Astrocyte (in vitro differentiated cells and primary cell): Measurements from ENCODE around the gene ITPK1. TPM values are rescaled to one million over a fixed set of nuclear protein-coding genes. Genes with fewer than 3 reads are reported as not detected.

Experiments
- DNase-seq: peaks from one replicate; pipeline ENCODE4 v3.0.0-alpha.2; 2010; ENCODE audit warnings: low read depth
- FAIRE-seq: peaks from 2 replicates; lab custom pipeline; 2011; peaks lifted over from hg19 to GRCh38; lab: Jason Lieb, UNC
- H2AFZ ChIP-seq: 2 replicates; pipeline ENCODE4 v1.6.0; 2012; ENCODE audit warnings: low read depth, low read length, inconsistent platforms
- H3K27ac ChIP-seq: 2 replicates; pipeline ENCODE4 v1.5.1; 2011; ENCODE audit warnings: low read depth, low read length, inconsistent platforms
- H3K27me3 ChIP-seq: 2 replicates; pipeline ENCODE4 v1.6.0; 2011; ENCODE audit warnings: low read length, inconsistent platforms; ENCODE audit not compliant: insufficient read depth
- H3K36me3 ChIP-seq: 2 replicates; pipeline ENCODE4 v1.5.1; 2011; ENCODE audit warnings: low read length, inconsistent platforms; ENCODE audit not compliant: insufficient read depth
- H3K4me1 ChIP-seq: 2 replicates; pipeline ENCODE4 v1.5.1; 2011; ENCODE audit warnings: low read length, inconsistent platforms; ENCODE audit not compliant: insufficient read depth
- H3K4me2 ChIP-seq: 2 replicates; pipeline ENCODE4 v1.6.0; 2012; ENCODE audit warnings: low read length, inconsistent platforms
- H3K4me3 ChIP-seq: 2 replicates; pipeline ENCODE4 v1.5.1; 2011; ENCODE audit warnings: low read depth, mild to moderate bottlenecking, low read length, inconsistent platforms; ENCODE audit not compliant: insufficient read depth
- H3K79me2 ChIP-seq: 2 replicates; pipeline ENCODE4 v1.6.0; 2012; ENCODE audit warnings: mild to moderate bottlenecking, low read length, inconsistent platforms; ENCODE audit not compliant: insufficient read depth
- H3K9ac ChIP-seq: 2 replicates; pipeline ENCODE4 v1.6.0; 2012; ENCODE audit warnings: mild to moderate bottlenecking, low read length, inconsistent platforms
- H3K9me3 ChIP-seq: 2 replicates; pipeline ENCODE4 v1.5.1; 2012; ENCODE audit warnings: low read depth, mild to moderate bottlenecking, low read length, inconsistent platforms; ENCODE audit not compliant: insufficient read depth
- H4K20me1 ChIP-seq: 2 replicates; pipeline ENCODE4 v1.6.0; 2012; ENCODE audit warnings: low read length, inconsistent platforms; ENCODE audit not compliant: insufficient read depth
- H3K27ac Mint-ChIP-seq: one replicate; pipeline ENCODE4 v1.8.0; 2021; ENCODE audit warnings: mild to moderate bottlenecking, mixed read lengths; ENCODE audit not compliant: unreplicated experiment
- H3K27me3 Mint-ChIP-seq: one replicate; pipeline ENCODE4 v1.8.0; 2021; ENCODE audit warnings: low read depth, mixed read lengths; ENCODE audit not compliant: unreplicated experiment
- H3K36me3 Mint-ChIP-seq: one replicate; pipeline ENCODE4 v1.8.0; 2021; ENCODE audit warnings: low read depth, mixed read lengths; ENCODE audit not compliant: unreplicated experiment
- H3K4me1 Mint-ChIP-seq: one replicate; pipeline ENCODE4 v1.8.0; 2021; ENCODE audit warnings: low read depth, mixed read lengths; ENCODE audit not compliant: unreplicated experiment
- H3K4me3 Mint-ChIP-seq: one replicate; pipeline ENCODE4 v1.8.0; 2021; ENCODE audit warnings: mild to moderate bottlenecking, moderate library complexity, mixed read lengths; ENCODE audit not compliant: unreplicated experiment
- H3K9me3 Mint-ChIP-seq: one replicate; pipeline ENCODE4 v1.8.0; 2021; ENCODE audit warnings: mild to moderate bottlenecking, mixed read lengths; ENCODE audit not compliant: unreplicated experiment
- EZH2 ChIP-seq: IDR thresholded peaks from 2 replicates; pipeline ENCODE4 v1.6.1; 2012; ENCODE audit warnings: mild to moderate bottlenecking, low read length, inconsistent platforms; ENCODE audit not compliant: insufficient read depth
- total RNA-seq: library from RNA; stranded (reverse); gene quantifications from 2 replicates; pipeline ENCODE4 v1.2.1, GENCODE V29; 2021
- TF ChIP-seq, protein P1 (sequence below): IDR thresholded peaks from 2 replicates; pipeline ENCODE4 v1.5.1; 2011; ENCODE audit warnings: low read depth, mild to moderate bottlenecking, inconsistent platforms, low read length, moderate library complexity; ENCODE audit not compliant: insufficient read depth

ITPK1 gene
- total RNA-seq, 1 donor from 2014 or later: 13.0 TPM

DNA sequence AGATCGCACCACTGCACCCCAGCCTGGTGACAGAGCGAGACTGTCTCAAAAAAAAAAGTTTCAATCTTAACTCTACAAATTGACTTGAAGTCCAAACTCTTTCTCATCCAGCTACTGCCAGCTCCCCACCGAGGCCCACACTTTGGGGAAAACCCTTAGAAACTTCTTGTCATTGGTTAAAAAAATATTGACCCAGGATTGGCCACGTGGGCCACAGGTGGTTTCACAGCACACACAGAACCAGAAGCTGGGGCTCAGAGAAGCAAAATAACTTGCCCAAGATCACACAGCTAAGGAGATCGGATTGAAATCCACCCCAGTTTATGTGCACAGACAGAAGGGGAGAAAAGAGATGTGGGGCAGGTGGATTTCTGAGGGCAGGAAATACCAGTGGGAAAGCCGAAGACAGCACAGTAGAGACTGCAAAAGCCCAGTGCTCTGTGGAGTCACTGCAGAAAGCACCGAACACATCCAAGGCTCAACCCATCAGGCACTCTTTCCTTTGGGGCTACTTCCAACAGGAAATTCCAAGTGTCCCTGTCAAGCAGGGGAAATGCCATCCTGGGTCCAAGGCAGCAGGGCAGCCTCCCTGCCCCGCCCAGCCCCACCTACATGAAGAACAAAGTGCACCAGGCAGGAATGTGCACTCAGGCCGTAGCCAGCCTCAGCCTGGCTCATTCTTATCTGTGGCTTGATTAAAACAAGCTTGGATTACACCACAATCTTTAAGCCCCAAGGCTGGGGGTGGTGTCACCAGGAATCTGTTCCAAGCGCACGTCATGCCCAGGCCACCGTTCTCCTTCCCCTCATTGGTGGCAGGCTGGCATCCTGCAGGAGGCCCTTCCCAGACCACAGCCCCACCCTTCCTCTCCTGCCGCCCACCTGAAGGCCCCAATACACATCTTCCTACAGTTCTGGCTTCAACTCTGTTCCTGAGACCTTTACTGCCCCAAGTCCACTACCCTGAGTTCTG, 72.5 kb downstream of the ITPK1 start:
- peaks cover 6% of the 10 kb centered on the region for H3K9me3 Mint-ChIP-seq
- FAIRE-seq: peak; percentile 81
- no peak overlapping the region for H2AFZ ChIP-seq
- H3K27me3 ChIP-seq: peaks cover 13% of the 10 kb centered on the region
- no peak overlapping the region for H3K4me3 Mint-ChIP-seq
- H3K9me3 ChIP-seq: no peaks in the 10 kb centered on the region
- no peak overlapping the region for H3K9ac ChIP-seq
- peak; percentile 90 for DNase-seq
- H3K36me3 Mint-ChIP-seq: no peaks in the 10 kb centered on the region
- no peaks in the 10 kb centered on the region for H3K36me3 ChIP-seq
- H3K27ac ChIP-seq: no peak overlapping the region
- peaks cover 60% of the 10 kb centered on the region for H3K27me3 Mint-ChIP-seq
- H3K27ac Mint-ChIP-seq: peak overlapping the region; percentile 36
- H3K4me3 ChIP-seq: no peak overlapping the region
- peaks cover 26% of the 10 kb centered on the region for H3K4me1 Mint-ChIP-seq
- H3K4me2 ChIP-seq: peak overlapping the region; percentile 58
- no peak for TF ChIP-seq EZH2
- TF ChIP-seq, protein P1, sequence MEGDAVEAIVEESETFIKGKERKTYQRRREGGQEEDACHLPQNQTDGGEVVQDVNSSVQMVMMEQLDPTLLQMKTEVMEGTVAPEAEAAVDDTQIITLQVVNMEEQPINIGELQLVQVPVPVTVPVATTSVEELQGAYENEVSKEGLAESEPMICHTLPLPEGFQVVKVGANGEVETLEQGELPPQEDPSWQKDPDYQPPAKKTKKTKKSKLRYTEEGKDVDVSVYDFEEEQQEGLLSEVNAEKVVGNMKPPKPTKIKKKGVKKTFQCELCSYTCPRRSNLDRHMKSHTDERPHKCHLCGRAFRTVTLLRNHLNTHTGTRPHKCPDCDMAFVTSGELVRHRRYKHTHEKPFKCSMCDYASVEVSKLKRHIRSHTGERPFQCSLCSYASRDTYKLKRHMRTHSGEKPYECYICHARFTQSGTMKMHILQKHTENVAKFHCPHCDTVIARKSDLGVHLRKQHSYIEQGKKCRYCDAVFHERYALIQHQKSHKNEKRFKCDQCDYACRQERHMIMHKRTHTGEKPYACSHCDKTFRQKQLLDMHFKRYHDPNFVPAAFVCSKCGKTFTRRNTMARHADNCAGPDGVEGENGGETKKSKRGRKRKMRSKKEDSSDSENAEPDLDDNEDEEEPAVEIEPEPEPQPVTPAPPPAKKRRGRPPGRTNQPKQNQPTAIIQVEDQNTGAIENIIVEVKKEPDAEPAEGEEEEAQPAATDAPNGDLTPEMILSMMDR: no peak
- peaks cover 39% of the 10 kb centered on the region for H3K4me1 ChIP-seq
- H4K20me1 ChIP-seq: peaks cover 90% of the 10 kb centered on the region
- no peaks in the 10 kb centered on the region for H3K79me2 ChIP-seq

DNA sequence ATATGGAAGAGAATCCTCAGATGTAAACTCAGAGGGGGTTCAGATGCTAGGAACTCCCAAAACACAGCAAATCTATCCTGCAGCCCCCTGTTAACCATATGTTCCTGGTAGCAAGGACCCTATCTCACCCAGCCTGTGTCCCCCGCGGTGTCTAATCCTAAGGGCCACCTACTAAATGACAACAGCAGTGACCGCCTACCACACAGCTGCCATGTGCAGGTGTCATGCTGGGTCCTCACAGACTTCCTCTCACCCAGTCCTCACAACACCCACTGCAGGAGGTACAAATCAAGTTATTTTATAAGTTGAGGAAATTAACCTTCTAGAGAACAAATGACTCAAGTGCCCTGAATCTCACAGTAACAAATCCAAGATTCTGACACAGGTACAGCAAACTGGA, 73.9 kb downstream of the ITPK1 start:
- Histone ChIP-seq H3K9ac (no peak overlapping the region), H4K20me1 (peaks cover 81% of the 10 kb centered on the region), H3K36me3 (no peaks in the 10 kb centered on the region), H3K4me2 (no peak overlapping the region), H2AFZ (no peak overlapping the region), H3K9me3 (no peaks in the 10 kb centered on the region), H3K79me2 (no peaks in the 10 kb centered on the region), H3K4me1 (peaks cover 42% of the 10 kb centered on the region), H3K27ac (no peak overlapping the region), H3K4me3 (no peak overlapping the region), H3K27me3 (peaks cover 7% of the 10 kb centered on the region)
- DNase-seq (no peak), FAIRE-seq (no peak)
- H3K4me3 Mint-ChIP-seq: no peak overlapping the region
- no peak overlapping the region for H3K27ac Mint-ChIP-seq
- H3K36me3 Mint-ChIP-seq: no peaks in the 10 kb centered on the region
- peaks cover 6% of the 10 kb centered on the region for H3K9me3 Mint-ChIP-seq
- peaks cover 50% of the 10 kb centered on the region for H3K27me3 Mint-ChIP-seq
- no peak for TF ChIP-seq EZH2
- TF ChIP-seq, protein P1: no peak
- H3K4me1 Mint-ChIP-seq: peaks cover 31% of the 10 kb centered on the region

DNA sequence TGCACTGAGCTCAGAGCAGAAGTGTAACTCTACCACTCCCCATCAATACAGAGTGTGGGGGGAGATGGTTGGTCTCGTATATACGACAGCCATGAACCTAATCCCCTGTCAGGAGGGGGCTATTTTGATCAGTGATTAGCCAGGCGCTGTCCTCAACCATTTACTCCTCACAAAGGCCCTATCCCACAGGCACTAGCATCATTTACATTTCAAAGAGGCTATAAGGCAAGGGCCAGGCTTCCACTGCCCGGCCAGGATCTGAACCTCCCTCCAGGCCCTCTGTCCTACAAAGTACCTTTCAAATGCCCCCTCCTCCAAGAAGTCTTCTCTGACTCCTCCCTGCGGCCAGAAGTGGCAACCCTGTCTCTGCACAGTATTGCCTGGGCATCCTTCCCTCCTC, 74.7 kb downstream of the ITPK1 start:
- no peak overlapping the region for H3K4me2 ChIP-seq
- H3K27ac Mint-ChIP-seq: no peak overlapping the region
- no peak for TF ChIP-seq EZH2
- TF ChIP-seq, protein P1: no peak

More for the DNA sequence above, 74.7 kb downstream of the ITPK1 start:
- H3K27me3 ChIP-seq: peaks cover 7% of the 10 kb centered on the region
- H4K20me1 ChIP-seq: peaks cover 81% of the 10 kb centered on the region
- H2AFZ ChIP-seq: no peak overlapping the region
- FAIRE-seq (no peak), DNase-seq (no peak)
- Mint-ChIP-seq H3K9me3 (peaks cover 6% of the 10 kb centered on the region), H3K36me3 (no peaks in the 10 kb centered on the region), H3K4me3 (no peak overlapping the region), H3K4me1 (peaks cover 31% of the 10 kb centered on the region), H3K27me3 (peaks cover 48% of the 10 kb centered on the region)
- no peaks in the 10 kb centered on the region for H3K79me2 ChIP-seq
- H3K4me1 ChIP-seq: peaks cover 43% of the 10 kb centered on the region
- no peak overlapping the region for H3K9ac ChIP-seq
- no peaks in the 10 kb centered on the region for H3K36me3 ChIP-seq
- H3K9me3 ChIP-seq: no peaks in the 10 kb centered on the region
- H3K27ac ChIP-seq: no peak overlapping the region
- H3K4me3 ChIP-seq: no peak overlapping the region
